Activated CD4-positive, alpha-beta T cell treated with anti-CD3 and anti-CD28 coated beads for 48 hours (primary cell): Measurements from ENCODE around the gene ROMO1.
"Not testable (repeated sequence)": the region's sequence is repeated elsewhere in the genome, so short reads cannot be mapped to it uniquely, and the experiment has no call there.

Source experiments
- DNase-seq: peaks from one replicate; pipeline ENCODE4 v3.0.0-alpha.2; 2020

Gene ROMO1

GRCh38 chr20:35731862-35732643 is 32.8 kb downstream of the ROMO1 start:
- DNase-seq, result no peak

- no peak for DNase-seq
Observed at GRCh38 chr20:35732644-35732982, 33.4 kb downstream of the ROMO1 start.

- no peak for DNase-seq
Observed at GRCh38 chr20:35734374-35734773, 35.2 kb downstream of the ROMO1 start.

- DNase-seq, result no peak
Observed at GRCh38 chr20:35734777-35735649, 35.8 kb downstream of the ROMO1 start.

- DNase-seq, result no peak
Observed at GRCh38 chr20:35735826-35736470, 36.7 kb downstream of the ROMO1 start.

- DNase-seq, result no peak
Observed at GRCh38 chr20:35737865-35738333, 38.7 kb downstream of the ROMO1 start.

- DNase-seq, result no peak
Observed at GRCh38 chr20:35738410-35739179, 39.4 kb downstream of the ROMO1 start.

- DNase-seq, result no peak
Observed at GRCh38 chr20:35739294-35740163, 40.3 kb downstream of the ROMO1 start.

- peak; percentile 100 for DNase-seq
Observed at GRCh38 chr20:35741892-35742740, 42.9 kb downstream of the ROMO1 start, which contains the start of gene RBM39. RBM39 (minus strand) TSS chr20:35742260; CDS start chr20:35740874, 1,386 bp downstream.

GRCh38 chr20:35742741-35743523 is 43.7 kb downstream of the ROMO1 start:
- no peak for DNase-seq

- no peak for DNase-seq
Observed at GRCh38 chr20:35743693-35744491, 44.7 kb downstream of the ROMO1 start.

- not testable (repeated sequence) for DNase-seq
Observed at GRCh38 chr20:35744492-35744841, 45.3 kb downstream of the ROMO1 start.
